T-helper 22 cell (primary cell): ENCODE measurements around the gene GARIN3.
"Not testable (repeated sequence)": the region's sequence is repeated elsewhere in the genome, so short reads cannot be mapped to it uniquely, and the experiment has no call there.

Source experiments
- DNase-seq: peaks from one replicate; pipeline ENCODE4 v3.0.0-alpha.2; 2020; ENCODE audit warnings: low read depth

Gene GARIN3

DNA sequence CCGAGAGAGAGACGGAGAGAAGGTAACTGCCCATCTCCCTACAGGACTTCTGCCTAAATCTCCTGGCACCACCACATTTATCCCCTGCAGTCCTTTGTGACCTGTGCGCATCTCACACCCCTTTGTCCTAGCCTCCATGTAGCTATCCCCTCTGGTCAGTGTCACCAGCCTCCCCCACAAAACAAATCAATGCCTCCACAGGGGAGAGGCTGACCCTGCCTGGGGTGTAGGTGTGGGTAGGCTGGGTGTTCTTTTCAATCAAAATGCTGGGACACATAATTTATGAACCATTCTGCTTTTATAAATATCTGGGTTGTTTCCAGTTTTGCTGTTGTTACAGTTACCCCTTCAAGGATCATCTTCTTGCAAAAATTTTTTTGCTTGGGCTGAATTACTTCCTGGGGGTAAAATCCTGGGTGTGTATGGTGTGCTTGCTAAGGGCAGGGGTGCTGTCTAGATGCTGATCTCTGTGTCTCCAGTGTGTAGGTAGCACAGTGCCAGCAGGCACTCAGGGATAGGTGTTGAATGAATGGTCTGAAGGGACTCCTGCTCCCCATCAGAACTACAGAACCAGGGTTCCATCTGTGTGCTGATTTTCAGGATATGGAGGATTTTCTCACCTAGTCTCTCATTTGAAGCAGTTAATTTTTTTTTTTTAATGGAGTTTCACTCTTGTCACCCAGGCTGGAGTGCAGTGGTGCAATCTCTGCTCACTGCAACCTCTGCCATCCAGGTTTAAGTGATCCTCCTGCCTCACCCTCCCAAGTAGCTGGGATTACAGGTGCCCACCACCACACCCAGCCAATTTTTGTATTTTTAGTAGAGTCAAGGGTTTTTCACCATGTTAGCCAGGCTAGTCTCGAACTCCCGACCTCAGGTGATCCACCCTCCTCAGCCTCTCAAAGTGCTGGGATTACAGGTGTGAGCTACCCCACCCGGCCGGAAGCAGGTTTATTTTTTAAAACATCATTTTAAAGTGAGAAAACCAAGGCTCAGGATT lies at the start of gene GARIN3:
TSS of gene GARIN3 (minus strand) at position 51 of the 1,000 bp plus-strand sequence. CDS start 96 bp downstream, outside the sequence.
- DNase-seq: no peak

DNA sequence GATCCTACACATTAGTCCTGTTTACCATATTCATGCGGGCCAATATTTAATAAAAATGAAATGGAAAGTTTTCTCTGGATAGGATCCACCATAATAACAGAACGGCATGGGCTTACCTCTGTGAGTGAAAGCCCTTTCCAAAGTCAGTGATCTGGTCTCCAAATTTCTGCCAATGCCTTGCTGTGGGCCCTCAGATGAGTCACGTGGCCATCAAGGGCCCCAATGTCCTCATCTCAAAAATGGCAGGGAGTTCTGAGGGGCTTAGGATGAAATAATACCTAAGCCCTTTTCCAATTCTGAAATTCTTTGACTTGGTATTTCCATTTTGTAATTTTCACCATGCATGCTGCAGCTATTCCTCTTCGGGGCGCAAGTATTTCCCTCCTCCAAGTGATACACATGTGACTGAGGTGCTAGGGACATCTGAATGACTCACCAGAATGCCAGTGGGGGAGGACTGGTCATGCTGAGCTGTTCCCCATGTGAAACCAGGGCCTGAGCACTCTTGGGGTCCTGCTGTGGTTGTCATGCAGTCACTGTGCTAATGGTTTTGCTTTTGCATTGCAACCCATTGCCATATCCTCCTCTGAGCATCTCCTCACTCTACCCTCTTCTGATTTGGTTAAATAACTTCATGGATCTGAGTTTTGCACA lies 49.6 kb upstream of the GARIN3 start:
- no peak for DNase-seq

DNA sequence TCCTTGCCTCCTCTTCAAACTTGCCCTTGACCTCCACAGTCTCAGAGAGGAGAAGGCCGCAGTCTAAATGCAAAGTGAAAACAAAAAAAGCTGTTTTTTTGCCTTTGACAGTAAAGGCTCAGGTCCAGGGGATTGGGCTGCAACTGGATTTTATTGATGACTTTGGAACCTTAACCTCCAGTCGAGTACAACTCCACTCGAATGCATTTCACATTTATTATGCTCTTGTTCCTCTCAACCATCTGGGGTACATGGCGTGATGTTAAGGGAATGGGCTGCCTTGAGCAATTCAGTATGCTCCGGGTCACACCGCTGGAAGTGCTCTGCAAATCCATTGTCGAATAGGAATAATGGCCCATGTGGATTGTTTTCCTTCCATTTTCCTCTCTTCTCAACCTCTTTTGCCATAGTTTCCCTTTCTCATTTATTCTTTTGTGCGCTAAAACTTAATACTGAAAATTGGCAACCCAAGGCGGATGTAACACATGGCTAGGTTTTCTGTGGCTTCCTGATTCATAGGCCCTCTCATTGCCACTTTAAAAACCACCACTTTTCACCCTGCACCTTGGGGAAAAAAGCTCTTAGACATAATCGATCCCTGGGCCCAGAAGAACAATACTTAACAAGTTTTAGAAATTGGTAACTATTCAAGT lies 48.9 kb upstream of the GARIN3 start:
- no peak for DNase-seq

DNA sequence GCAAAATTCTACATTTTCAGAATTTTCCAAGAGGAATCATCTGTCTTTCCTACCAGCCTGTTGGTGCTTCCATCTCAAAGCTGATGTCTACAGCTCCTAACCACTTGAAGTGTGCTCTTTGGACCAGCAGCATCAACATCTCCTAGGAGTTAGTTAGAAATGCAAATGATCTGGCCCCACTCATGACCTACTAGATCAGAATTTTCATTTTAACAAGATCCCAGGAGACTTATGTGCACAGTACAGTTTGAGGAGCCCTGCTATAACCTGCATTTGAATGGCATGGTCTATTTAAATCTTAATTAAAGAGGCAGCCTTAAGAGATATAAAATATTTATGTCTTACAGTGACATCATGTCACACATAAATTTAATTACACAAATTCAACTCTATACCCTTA lies 48.4 kb upstream of the GARIN3 start:
- no peak for DNase-seq

DNA sequence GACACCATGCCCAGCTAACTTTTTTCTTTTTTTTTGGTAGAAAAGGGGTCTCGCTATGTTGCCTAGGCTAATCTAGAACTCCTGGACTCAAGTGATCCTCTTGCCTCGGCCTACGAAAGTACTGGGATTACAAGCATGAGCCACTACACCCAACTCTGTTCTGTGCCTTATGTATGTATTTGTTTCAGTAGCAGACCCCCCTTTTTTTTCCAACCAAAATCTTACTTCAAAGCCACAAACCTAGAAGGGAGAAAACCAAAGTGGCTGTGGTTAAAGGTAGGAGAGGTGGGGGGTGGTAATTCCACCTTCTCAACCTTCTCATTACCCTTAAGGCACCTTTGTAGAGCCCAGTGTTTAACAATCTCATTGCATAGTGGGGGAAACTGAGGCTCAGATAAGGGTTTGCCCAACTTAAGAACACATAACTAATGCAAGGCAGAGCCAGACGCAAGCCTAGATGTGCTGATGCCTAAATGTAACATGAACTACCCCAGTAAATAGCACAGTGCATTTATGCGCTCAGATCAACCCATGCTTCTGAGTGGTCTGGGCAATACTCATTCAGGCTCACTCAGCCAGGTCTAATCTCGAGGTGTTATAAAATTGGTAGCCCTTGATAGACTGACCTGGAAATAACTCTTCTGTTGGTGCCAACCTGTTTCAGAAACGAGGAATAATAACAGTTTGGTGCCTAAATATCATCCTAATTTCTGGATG lies 47.6 kb upstream of the GARIN3 start:
- DNase-seq: no peak

DNA sequence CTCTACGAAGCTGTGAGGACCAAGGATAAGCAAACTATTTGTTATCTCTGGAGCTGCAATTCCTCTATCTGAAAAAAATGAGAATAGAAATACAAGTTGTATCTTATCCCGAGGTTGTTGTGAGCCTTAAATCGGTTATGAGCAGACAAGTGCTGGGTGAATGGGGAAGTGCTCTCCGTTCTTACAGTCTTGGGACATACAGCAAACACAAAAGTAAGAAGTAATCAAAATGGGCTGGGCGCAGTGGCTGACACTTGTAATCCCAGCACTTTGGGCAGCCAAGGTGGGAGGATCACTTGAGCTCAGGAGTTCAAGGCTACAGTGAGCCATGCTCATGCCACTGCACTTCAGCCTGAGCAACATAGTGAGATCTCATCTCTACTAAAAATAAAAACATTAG lies 46.2 kb upstream of the GARIN3 start:
- DNase-seq: no peak

DNA sequence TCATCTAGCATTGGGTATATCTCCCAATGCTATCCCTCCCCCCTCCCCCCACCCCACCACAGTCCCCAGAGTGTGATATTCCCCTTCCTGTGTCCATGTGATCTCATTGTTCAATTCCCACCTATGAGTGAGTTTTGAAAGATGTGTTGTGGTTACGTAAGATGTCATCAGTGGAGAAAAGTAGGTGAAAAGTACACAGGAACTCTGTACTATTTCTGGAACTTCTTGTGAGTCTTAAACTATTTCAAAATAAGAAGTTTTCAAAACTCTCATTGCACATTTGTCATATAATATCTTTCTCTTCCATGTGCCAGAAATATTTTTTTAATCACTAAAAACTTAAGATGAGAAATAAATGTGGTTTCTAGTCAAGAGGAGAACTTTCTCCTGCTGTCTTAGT lies 44.6 kb upstream of the GARIN3 start:
- DNase-seq: not testable (repeated sequence)

DNA sequence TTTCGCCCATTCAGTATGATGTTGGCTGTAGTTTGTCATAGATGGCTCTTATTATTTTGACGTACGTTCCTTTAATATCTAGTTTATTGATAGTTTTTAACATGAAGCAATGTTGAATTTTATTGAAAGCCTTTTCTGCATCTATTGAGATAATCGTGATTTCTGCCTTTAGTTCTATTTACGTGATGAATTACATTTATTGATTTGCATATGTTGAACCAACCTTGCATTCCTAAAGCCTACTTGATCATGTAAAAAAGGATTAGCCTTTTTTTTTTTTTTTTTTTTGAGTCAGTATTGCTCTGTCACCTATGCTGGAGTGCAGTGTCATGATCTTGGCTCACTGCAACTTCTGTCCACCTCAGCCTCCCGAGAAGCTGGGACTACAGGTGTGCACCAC lies 39.6 kb upstream of the GARIN3 start:
- no peak for DNase-seq

DNA sequence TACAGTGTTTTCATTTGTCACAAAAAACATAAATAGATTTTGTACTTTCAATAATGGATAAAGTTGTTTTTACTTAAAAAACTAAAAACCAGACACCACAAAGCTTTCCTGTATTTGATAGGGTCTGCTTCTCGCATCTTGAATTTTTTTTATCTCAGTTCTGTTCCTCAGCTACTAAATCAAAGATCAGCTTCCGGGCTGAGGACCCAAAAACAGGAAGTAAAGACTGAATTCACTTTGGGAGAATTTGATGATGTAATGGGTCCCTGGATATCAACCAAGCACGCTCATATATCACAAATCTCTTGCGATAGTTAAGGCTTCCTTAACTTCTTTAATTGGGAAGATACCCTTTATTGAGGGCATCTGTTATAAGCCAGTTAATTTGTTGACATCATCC lies 38.7 kb upstream of the GARIN3 start:
- no peak for DNase-seq

DNA sequence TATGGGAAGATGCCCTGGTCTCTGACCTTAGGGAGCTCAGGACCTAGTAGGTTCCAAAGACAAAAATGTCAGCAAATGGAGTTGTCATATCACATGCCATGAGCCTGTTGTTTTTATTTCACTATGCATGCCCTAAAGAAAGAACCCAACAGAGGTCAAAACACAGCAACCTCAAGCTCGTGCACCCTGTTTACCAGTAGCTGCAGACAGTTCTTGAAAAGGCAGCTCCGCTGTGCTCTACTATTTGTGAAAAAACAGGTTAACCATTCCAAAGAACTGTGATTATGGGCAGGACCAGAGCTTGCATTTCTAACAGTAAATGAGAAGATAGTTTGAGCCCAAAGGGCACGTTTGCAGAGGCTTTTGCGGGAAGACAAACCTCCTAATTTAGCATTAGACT lies 37.4 kb upstream of the GARIN3 start:
- DNase-seq: no peak

DNA sequence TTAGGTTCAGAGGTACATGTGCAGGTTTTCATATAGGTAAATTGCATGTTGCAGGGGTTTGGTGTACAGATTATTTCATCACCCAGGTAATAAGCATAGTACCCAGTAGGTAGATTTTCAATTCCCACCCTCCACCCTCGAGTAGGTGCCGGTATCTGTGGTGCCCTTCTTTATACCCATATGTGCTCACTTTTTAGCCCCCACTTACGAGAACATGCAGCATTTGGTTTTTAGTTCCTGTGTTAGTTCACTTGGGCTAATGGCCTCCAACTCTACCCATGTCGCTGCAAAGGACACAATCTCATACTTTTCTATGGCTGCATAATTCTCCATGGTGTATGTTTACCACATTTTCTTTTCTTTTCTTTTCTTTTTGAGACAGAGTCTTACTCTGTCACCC lies 35.8 kb upstream of the GARIN3 start:
- DNase-seq: no peak

DNA sequence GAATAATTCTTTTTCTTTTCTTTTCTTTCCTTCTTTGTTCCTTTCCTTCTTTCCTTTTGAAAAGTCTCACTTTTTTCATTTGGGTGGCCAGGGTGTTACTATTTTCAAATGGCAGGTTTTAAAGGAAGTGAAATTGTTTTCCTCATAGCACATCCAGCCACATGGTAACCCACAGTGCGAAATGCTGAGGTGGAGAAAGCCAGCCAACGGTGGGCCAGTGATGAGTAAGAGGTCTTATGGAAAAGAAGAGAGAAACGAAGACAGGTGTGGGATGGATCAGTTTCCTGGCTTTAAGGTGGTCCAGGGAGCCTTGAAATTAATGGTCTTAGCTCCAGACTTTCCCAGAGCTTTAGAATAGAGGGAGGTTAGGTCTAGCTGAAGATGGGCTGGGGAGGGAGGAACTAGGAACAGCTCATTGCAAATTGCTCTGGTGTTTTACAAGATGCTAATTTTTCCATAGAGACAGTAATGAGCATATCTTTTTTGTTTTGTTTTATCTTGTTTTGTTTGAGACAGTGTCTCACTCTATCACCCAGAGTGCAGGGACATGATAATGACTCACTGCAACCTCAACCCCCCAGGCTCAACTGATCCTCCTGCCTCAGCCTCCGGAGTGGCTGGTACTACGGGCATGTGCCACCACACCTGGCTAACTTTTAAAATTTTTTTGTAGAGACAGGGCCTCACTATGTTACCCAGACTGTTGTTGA lies 32.4 kb upstream of the GARIN3 start:
- DNase-seq: peak; percentile 66

DNA sequence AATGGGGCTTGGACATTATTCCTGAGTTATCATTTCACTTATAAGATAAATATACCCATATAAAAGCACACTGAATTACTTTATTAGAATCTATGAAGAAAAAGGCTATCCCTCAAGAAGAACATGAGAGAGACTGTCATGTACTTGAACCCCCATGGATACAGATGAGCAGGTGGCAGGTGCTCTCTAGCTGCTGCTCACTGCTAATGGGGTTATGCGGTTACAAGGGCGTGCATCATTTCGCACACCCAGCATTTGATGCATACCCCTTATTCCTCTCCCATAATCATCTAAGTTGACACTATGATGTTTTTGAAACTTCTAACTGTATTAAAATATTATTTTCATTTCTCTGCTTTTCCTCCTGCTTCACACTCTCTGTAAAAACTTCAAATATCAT lies 31.0 kb upstream of the GARIN3 start:
- peak; percentile 53 for DNase-seq

DNA sequence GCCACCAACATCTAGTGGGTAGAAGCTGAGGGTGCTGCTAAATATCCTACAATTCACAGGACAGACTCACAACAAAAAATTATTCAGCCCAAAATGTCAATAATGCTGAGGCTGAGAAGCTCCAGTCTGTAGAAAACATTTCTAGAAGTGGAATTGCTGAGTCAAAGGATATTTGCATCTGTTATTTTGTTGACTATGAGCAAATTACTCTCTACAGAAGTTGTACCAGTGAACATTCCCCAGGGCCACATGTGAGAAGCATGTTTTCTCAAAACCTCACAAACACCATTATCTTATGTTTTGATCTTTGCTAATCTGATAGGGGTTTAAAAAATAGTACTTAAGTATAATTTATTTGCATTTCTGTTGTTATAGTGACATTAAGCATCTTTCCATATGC lies 30.0 kb upstream of the GARIN3 start:
- no peak for DNase-seq

DNA sequence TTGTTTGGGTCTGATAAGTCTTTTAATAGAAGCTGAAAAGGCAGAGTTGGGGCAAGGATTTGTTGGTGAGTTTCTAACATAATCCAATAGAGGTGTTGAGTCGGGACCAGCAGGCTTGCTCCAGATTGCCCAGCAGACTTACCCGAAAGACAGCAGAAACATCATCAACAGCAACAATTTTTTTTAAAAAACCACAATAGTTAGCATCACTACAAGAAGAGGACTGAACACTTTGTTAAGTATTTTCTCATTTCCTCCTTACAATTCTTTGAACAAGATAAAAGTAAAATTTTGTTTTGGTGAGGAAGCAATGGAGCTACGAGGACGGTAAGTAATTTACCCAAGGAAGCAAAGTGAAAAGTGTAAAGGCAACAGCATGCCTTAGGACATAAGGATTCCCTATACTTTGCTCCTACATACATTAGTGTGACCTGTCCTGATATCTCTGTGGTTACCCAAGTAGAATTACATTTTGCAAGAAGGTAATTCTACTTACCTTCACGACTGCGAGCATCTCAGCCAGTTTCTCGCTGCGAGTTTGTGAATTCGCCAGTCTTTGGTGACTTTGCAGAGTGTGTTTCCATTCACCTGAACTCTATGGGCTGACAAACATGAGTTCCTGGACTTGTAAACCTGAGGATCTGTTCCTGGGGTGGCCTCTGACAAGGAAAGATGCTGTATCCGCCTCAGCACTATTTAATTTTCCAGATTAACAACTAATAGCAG lies 27.8 kb upstream of the GARIN3 start:
- peak; percentile 45 for DNase-seq

DNA sequence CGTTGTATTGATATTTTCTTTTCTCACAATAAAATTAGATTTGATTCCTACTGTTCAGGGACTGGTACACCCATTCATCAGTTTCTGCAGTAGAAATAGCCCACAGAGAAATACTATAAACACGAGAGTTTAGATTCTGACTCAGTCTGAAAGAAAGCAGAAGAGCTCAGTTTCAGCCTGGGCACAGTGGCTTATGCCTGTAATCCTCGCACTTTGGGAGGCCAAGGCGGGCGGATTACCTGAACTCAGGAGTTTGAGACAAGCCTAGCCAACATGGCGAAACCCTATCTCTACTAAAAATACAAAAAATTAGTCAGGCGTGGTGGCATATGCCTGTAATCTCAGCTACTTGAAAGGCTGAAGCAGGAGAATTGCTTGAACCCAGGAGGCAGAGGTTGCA lies 23.2 kb upstream of the GARIN3 start:
- DNase-seq: no peak

DNA sequence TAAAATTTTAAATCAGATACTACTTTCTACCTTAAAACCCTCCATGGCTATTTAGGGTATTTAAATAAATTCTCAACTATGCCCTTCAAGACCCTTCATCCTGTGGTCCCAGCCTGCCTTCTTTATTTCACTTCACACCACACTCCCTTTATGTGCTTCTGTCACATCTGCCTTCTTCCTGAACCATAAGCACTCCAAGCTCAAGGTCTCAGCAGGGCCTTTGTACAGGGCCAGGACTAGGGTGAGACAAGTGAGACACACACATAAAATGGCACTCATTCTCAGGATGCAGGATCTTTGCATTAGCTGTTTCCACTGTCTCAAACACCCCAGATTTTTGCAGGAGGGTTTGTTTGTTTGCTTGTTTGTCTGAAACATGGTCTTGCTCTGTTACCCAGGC lies 22.2 kb upstream of the GARIN3 start:
- no peak for DNase-seq

DNA sequence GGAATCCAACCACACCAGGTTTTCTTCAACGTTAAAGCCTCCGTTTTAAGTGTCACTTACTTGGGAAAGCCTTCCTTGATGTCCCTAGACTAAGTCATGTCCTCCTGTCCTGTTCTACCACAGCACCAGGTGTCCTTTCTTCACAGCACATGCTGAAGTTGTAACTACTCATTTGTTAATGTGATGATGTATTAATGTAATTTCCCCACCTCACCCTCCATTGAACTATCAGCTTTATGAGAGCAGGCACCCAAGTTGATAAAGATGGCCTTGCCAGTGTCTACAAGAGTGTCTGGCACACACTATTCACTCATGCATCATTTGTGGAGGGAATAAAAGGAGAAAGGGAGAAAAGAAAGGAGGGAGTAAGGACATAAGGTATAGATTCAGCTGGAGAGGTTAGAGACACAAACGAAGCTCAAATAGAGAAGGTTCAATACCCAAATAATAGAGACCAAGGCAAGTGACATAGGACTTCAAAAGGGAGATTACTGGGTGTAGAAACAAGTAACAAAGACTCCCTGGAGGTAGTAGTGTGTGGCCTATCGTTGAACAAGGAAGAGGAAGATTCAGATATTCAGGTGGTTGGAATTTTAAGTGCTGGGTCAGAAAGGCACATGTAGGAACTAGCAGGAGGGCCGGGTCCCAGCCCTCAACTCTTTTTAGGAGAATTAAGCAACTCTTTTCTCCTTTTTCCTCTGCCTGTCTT lies 21.1 kb upstream of the GARIN3 start:
- DNase-seq: no peak

DNA sequence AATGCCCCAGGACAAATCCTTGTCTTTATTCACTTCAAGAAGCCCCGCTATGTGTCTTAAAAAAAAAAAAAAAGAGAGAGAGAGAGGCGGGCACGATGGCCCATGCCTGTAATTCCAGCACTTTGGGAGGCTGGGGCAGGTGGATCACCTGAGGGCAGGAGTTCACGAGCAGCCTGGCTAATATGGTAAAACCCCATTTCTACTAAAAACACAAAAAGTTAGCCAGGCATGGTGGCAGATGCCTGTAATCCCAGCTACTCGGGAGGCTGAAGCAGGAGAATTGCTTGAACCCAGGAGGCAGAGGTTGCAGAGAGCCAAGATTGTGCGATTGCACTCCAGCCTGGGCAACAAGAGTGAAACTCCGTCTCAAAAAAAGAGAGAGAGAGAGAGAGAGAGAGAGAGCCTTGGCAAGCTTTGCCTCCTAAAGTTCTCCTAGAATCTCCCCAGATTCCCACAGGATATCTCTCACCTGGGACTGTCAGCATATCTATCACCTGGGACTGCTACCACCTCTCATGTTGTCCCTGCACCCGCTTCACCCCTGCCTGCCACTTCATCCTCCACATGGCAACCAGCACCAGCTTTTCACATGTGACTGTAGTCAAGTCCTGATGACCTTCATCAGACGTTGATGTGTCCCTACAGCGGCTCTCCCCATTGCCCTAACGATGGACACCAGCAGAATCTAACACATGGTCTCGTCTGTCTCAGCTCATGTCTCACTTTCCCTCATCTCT lies 20.4 kb upstream of the GARIN3 start:
- no peak for DNase-seq
